Choroid plexus epithelial cell (primary cell): ENCODE data around the gene CALCR.
"Not testable (repeated sequence)": the region's sequence is repeated elsewhere in the genome, so short reads cannot be mapped to it uniquely, and the experiment has no call there.

Source experiments
- DNase-seq: peaks from one replicate; pipeline ENCODE4 v3.0.0-alpha.2; 2010; ENCODE audit warnings: low read depth
- H3K4me3 ChIP-seq: 2 replicates; pipeline ENCODE4 v1.5.1; 2011; ENCODE audit warnings: low read depth, mild to moderate bottlenecking, control low read depth, low read length, moderate library complexity
- CTCF ChIP-seq: conservative IDR thresholded peaks from 2 replicates; pipeline ENCODE4 v1.5.1; 2011; ENCODE audit warnings: low read depth, mild to moderate bottlenecking, control low read depth, inconsistent platforms, low read length, moderate library complexity

Gene CALCR

DNA sequence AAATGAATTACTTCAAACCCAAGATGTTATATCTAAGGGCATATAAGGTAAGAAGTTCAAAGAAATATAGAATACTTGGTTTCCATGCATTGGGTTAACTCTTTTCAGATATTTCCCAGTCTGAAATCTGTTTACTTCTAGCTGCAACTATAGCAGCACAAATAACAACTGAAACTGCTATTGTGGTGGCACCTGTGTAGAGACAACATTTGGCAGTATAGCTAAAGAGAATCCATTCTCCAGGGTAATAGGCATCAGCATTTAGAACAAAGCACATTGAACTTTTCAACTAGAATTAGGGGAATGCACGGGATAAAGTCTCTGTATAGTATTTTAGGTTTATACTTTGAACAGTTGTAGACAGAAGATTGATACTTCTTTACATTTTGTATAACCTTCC lies 19.7 kb upstream of the CALCR start:
- no peak overlapping the region for H3K4me3 ChIP-seq

DNA sequence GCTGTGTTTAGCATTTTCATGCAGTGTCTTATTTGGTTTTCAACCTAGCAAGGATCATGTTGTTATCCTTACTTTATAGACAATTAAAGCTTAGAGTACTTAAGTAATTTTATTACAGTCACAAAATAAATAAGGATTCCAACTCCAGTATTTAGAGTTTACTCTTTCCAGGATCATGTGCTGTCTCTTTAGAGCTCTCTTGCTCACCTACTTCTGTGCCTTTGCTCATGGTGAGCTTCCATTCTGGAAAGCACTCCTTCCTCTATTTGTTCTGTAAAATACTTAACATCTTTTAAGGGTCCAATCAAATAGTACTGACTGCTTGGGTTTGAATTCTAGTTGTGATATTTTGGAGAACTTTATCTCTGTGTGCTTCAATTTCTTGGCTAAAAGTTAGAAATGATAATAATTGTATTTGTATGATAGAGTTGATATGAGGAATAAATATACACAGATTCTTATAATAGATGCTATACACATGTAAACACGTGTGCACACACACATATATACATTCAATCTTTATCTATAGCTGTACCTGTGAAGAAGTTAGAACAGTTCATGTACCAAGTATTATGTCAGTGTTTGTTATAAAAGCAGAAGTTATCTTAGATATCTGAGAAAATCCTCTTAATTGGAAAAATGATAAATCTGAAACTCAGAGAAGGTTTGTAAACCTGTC lies 18.2 kb upstream of the CALCR start:
- DNase-seq = no peak
- no peak overlapping the region for H3K4me3 ChIP-seq
- TF ChIP-seq CTCF = no peak

More for the DNA sequence above, 19.7 kb upstream of the CALCR start:
- no peak for DNase-seq
- TF ChIP-seq CTCF = no peak

DNA sequence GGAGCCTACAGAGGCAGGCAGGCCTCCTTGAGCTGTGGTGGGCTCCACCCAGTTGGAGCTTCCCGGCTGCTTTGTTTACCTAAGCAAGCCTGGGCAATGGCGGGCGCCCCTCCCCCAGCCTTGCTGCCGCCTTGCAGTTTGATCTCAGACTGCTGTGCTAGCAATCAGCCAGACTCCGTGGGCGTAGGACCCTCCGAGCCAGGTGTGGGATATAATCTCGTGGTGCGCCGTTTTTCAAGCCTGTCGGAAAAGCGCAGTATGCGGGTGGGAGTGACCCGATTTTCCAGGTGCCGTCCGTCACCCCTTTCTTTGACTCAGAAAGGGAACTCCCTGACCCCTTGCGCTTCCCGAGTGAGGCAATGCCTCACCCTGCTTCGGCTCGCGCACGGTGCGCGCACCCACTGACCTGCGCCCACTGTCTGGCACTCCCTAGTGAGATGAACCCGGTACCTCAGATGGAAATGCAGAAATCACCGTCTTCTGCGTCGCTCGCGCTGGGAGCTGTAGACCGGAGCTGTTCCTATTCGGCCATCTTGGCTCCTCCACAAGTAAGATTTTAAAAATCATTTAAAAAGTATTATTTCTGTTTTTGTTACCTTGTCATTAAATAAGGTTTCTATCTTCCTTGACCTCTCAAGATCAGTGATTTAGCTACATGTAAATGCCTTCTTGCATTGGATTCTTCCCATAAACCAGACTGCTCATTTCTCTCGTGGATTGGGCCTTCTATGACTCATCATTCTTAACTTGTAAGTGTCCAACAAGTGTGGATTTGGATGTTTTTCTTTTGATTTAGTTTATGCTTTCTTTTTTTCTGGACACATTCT lies 16.9 kb upstream of the CALCR start:
- not testable (repeated sequence) for DNase-seq, H3K4me3 ChIP-seq

DNA sequence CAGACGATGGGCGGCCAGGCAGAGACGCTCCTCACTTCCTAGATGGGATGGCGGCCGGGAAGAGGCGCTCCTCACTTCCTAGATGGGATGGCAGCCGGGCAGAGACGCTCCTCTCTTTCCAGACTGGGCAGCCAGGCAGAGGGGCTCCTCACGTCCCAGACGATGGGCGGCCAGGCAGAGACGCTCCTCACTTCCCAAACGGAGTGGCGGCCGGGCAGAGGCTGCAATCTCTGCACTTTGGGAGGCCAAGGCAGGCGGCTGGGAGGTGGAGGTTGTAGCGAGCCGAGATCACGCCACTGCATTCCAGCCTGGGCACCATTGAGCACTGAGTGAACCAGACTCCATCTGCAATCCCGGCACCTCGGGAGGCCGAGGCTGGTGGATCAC lies 11.9 kb upstream of the CALCR start:
- H3K4me3 ChIP-seq, DNase-seq: not testable (repeated sequence)

- DNase-seq = not testable (repeated sequence)
These were observed 11.4 kb upstream of the CALCR start for GRCh38 chr7:93585694-93586478.

GRCh38 chr7:93579431-93579830 lies 4.9 kb upstream of the CALCR start:
- no peak for DNase-seq
- H3K4me3 ChIP-seq = no peak overlapping the region
- TF ChIP-seq CTCF = no peak

More at GRCh38 chr7:93585694-93586478, 11.4 kb upstream of the CALCR start:
- H3K4me3 ChIP-seq = not testable (repeated sequence)

DNA sequence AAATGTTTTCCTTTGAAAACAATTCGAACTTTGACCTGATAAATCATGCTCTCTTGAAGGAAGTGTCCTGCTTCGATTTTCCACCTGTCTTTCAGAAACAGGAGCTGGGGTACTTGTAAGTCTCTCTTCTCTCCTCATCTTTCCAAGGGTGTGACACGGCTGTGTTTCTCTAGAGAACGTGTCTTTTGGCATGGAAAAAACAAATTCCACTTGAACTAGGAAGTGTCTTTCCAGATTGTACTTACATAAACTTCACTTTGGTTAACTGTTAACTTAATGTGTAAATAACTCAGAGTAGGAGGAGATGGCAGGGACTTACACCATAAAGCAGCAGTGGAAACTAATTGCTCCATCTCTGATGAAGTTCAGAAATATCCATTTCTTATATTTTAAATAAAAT lies 4.2 kb upstream of the CALCR start:
- no peak for DNase-seq
- TF ChIP-seq CTCF = no peak
- no peak overlapping the region for H3K4me3 ChIP-seq

- H3K4me3 ChIP-seq = no peak overlapping the region
- no peak for DNase-seq
- no peak for TF ChIP-seq CTCF
These were observed 1.3 kb upstream of the CALCR start for GRCh38 chr7:93575555-93576399.
